Measurements from ENCODE around the gene OVOL2. TPM values are rescaled to one million over a fixed set of nuclear protein-coding genes. Genes with fewer than 3 reads are reported as not detected.

OVOL2 gene
- total and polyA plus RNA-seq, 4 donors = 0.13 to 0.17 TPM; not detected in 2

DNA sequence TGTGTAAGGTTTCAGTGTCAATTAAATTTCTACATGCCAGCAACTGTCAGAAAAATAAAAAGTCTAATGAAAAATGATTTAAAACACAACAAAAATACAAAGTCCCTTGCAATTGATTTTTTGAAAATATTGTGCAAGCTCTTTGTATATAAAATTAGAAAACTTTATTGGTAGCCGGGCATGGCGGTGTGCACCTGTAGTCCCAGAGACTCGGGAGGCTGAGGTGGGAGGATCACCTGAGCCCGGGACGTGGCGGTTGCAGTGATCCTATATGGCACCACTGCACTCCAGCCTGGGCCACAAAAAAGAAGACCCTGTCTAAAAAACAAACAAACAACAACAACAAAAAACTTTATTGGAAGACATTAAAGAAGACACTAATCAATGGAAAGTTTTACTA lies 6.0 kb upstream of the OVOL2 start:
- Histone ChIP-seq H3K27ac (ENCODE audit: low read depth in 1 of 2, low read length in 2 of 2) (no peak overlapping the region), H3K9me3 (ENCODE audit: control insufficient read depth in 4 of 4, low read length in 3 of 4) (no peaks in the 10 kb centered on the region), H3K4me1 (ENCODE audit: control insufficient read depth in 4 of 4, insufficient read depth in 4 of 4, low read length in 3 of 4) (peaks cover 0 to 3% (median under 1%) of the 10 kb centered on the region in 4 donors), H3K4me3 (ENCODE audit: low read depth in 1 of 3, low read length in 3 of 3) (no peak overlapping the region), H3K27me3 (ENCODE audit: control insufficient read depth in 4 of 4, insufficient read depth in 4 of 4, low read length in 3 of 4) (peaks cover 0 to 5% (median 1%) of the 10 kb centered on the region in 4 donors), H3K9ac (ENCODE audit: low read depth in 1 of 2, low read length in 2 of 2) (no peak overlapping the region), H3K36me3 (ENCODE audit: control insufficient read depth in 4 of 4, insufficient read depth in 3 of 4, low read depth in 1 of 4, low read length in 3 of 4) (no peaks in the 10 kb centered on the region)
- 91% methylated on average over 6 of the region's 6 CpGs for WGBS
- TF ChIP-seq, protein P1, sequence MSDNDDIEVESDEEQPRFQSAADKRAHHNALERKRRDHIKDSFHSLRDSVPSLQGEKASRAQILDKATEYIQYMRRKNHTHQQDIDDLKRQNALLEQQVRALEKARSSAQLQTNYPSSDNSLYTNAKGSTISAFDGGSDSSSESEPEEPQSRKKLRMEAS (IDR thresholded peaks at IDR 0.05) = no peak
- TF ChIP-seq HNF4G (IDR thresholded peaks at IDR 0.05) (no peak), FOXA1 (IDR thresholded peaks at IDR 0.05) (no peak), HNF4A (conservative IDR thresholded peaks at IDR 0.05) (no peak), JUND (IDR thresholded peaks at IDR 0.05) (no peak), NR2F2 (IDR thresholded peaks at IDR 0.05) (no peak), RXRA (IDR thresholded peaks at IDR 0.05) (no peak), TAF1 (conservative IDR thresholded peaks at IDR 0.05) (no peak), SP1 (IDR thresholded peaks at IDR 0.05) (no peak), RAD21 (IDR thresholded peaks at IDR 0.05) (no peak)
- TF ChIP-seq, protein P2, sequence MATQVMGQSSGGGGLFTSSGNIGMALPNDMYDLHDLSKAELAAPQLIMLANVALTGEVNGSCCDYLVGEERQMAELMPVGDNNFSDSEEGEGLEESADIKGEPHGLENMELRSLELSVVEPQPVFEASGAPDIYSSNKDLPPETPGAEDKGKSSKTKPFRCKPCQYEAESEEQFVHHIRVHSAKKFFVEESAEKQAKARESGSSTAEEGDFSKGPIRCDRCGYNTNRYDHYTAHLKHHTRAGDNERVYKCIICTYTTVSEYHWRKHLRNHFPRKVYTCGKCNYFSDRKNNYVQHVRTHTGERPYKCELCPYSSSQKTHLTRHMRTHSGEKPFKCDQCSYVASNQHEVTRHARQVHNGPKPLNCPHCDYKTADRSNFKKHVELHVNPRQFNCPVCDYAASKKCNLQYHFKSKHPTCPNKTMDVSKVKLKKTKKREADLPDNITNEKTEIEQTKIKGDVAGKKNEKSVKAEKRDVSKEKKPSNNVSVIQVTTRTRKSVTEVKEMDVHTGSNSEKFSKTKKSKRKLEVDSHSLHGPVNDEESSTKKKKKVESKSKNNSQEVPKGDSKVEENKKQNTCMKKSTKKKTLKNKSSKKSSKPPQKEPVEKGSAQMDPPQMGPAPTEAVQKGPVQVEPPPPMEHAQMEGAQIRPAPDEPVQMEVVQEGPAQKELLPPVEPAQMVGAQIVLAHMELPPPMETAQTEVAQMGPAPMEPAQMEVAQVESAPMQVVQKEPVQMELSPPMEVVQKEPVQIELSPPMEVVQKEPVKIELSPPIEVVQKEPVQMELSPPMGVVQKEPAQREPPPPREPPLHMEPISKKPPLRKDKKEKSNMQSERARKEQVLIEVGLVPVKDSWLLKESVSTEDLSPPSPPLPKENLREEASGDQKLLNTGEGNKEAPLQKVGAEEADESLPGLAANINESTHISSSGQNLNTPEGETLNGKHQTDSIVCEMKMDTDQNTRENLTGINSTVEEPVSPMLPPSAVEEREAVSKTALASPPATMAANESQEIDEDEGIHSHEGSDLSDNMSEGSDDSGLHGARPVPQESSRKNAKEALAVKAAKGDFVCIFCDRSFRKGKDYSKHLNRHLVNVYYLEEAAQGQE (IDR thresholded peaks at IDR 0.05) = no peak
- no peak for DNase-seq (ENCODE audit: low spot score)

DNA sequence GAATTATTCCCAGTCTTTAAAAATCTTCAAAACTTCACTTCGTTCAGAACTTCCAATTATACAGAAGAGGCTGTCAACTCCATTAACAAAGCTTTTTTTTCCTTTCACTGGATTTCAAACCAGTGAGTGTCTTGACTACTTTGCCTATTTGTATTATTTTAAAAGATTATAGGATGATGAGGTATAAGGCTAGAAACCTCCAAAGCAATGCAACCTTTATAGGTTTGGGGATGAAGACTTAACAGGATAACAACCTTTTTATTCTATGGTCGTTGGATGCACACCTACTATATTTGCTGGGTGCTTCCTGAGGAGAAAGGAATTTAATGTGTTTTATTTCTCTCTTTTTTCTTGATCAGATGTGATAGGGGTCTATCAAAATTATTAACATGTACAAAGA lies 1.9 kb upstream of the OVOL2 start:
- Histone ChIP-seq H3K4me3 (ENCODE audit: low read depth in 1 of 3, low read length in 3 of 3) (no peak overlapping the region), H3K27me3 (ENCODE audit: control insufficient read depth in 4 of 4, insufficient read depth in 4 of 4, low read length in 3 of 4) (peaks cover 5 to 20% (median 8%) of the 10 kb centered on the region in 4 donors), H3K9me3 (ENCODE audit: control insufficient read depth in 4 of 4, low read length in 3 of 4) (no peaks in the 10 kb centered on the region), H3K27ac (ENCODE audit: low read depth in 1 of 2, low read length in 2 of 2) (no peak overlapping the region), H3K9ac (ENCODE audit: low read depth in 1 of 2, low read length in 2 of 2) (no peak overlapping the region), H3K36me3 (ENCODE audit: control insufficient read depth in 4 of 4, insufficient read depth in 3 of 4, low read depth in 1 of 4, low read length in 3 of 4) (no peaks in the 10 kb centered on the region), H3K4me1 (ENCODE audit: control insufficient read depth in 4 of 4, insufficient read depth in 4 of 4, low read length in 3 of 4) (peaks cover 14 to 23% (median 18%) of the 10 kb centered on the region in 4 donors)
- no peak for DNase-seq (ENCODE audit: low spot score)
- TF ChIP-seq FOXA1 (IDR thresholded peaks at IDR 0.05) = no peak
- TF ChIP-seq NR2F2 (IDR thresholded peaks at IDR 0.05) = no peak
- no peak for TF ChIP-seq GABPA (IDR thresholded peaks at IDR 0.05 in 1 of 2, conservative IDR thresholded peaks at IDR 0.05 in 1 of 2)
- TF ChIP-seq, protein P3, sequence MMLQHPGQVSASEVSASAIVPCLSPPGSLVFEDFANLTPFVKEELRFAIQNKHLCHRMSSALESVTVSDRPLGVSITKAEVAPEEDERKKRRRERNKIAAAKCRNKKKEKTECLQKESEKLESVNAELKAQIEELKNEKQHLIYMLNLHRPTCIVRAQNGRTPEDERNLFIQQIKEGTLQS (IDR thresholded peaks at IDR 0.05) = no peak
- TF ChIP-seq, protein P2 (IDR thresholded peaks at IDR 0.05) = no peak
- TF ChIP-seq, protein P1 (IDR thresholded peaks at IDR 0.05) = no peak
- no peak for TF ChIP-seq EGR1 (IDR thresholded peaks at IDR 0.05; ENCODE audit: low read depth in 2 of 2)
- no peak for TF ChIP-seq JUND (IDR thresholded peaks at IDR 0.05)
- TF ChIP-seq FOXA2 (IDR thresholded peaks at IDR 0.05) = no peak
- no peak for TF ChIP-seq SP1 (IDR thresholded peaks at IDR 0.05)
- TF ChIP-seq RXRA (IDR thresholded peaks at IDR 0.05) = no peak
- WGBS = 26% methylated on average over 2 of the region's 2 CpGs
